MCF 10A (cell line): ENCODE data around the gene TLR3. TPM values are rescaled to one million over a fixed set of nuclear protein-coding genes. Genes with fewer than 3 reads are reported as not detected.

Experiments
- BruUV-seq: library from RNA; stranded (reverse); fragments of 400-500 nt; replicated peaks from 2 replicates; lab custom pipeline; 2021; lab: Mats Ljungman, UMichigan
- CTCF ChIA-PET: fragments of 300-600 bp; sonication (Branson Sonifier 250); formaldehyde crosslinking; extraction: SDS; loops from one replicate; lab custom pipeline; 2021; ENCODE audit warnings: antibody characterized with exemption, inconsistent platforms; lab: Yijun Ruan, JAX
- POLR2A ChIA-PET: fragments of 300-600, 350-650 bp; sonication (Branson Sonifier 250); formaldehyde crosslinking; extraction: SDS; loops from one replicate; lab custom pipeline; 2020; ENCODE audit warnings: antibody characterized with exemption, inconsistent platforms; lab: Yijun Ruan, JAX
- DNase-seq: peaks from one replicate; pipeline ENCODE4 v3.0.0-alpha.2; 2018; ENCODE audit not compliant: unreplicated experiment
- H3K27ac Mint-ChIP-seq: one replicate; pipeline ENCODE4 v1.8.0; 2022; ENCODE audit warnings: mild to moderate bottlenecking, low read depth, mixed read lengths; ENCODE audit not compliant: unreplicated experiment
- H3K27me3 Mint-ChIP-seq: one replicate; pipeline ENCODE4 v1.8.0; 2022; ENCODE audit warnings: mixed read lengths; ENCODE audit not compliant: insufficient read depth, unreplicated experiment
- H3K36me3 Mint-ChIP-seq: one replicate; pipeline ENCODE4 v1.8.0; 2022; ENCODE audit warnings: mild to moderate bottlenecking, moderate library complexity, mixed read lengths; ENCODE audit not compliant: insufficient read depth, unreplicated experiment
- H3K4me1 Mint-ChIP-seq: one replicate; pipeline ENCODE4 v1.8.0; 2022; ENCODE audit warnings: mixed read lengths; ENCODE audit not compliant: insufficient read depth, unreplicated experiment
- H3K4me3 Mint-ChIP-seq: one replicate; pipeline ENCODE4 v1.8.0; 2022; ENCODE audit warnings: mild to moderate bottlenecking, moderate library complexity, mixed read lengths; ENCODE audit not compliant: unreplicated experiment
- H3K9me3 Mint-ChIP-seq: one replicate; pipeline ENCODE4 v1.8.0; 2022; ENCODE audit warnings: mixed read lengths; ENCODE audit not compliant: unreplicated experiment
- CTCF ChIP-seq: fragments of 200-600 bp; IDR thresholded peaks from one replicate; pipeline ENCODE4 v1.8.0; 2022; ENCODE audit warnings: antibody characterized with exemption, mild to moderate bottlenecking; ENCODE audit not compliant: unreplicated experiment
- intact Hi-C: fragments of 100-400 bp; cut with micrococcal nuclease; formaldehyde crosslinking; loops from 2 replicates; pipeline ENCODE4 v1.14.1; 2022
- total RNA-seq: library from RNA; stranded (reverse); gene quantifications from 2 replicates; pipeline ENCODE4 v1.2.3, GENCODE V29; 2022

Gene TLR3
- total RNA-seq, 1 experiment from 2014 or later, result 6.5 TPM

DNA sequence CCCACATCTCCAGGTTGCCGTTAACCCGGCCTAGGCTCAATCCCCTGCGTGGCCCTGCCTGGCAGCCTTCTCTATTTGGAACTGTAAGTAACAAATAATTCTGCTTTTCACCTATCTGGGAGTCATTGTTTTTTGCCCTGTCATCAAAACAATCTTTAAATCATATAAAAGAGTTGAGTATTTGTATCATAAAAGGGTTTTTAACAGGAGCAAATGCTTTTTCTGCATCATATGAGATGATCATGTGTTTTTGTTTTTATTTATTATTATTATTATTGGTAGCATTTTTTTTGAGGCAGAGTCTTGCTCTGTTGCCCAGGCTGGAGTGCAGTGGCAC is 10.0 kb upstream of the TLR3 start:
- intact Hi-C loops, result no loop called here
- Mint-ChIP-seq H3K27ac (no peak overlapping the region), H3K9me3 (no peaks in the 10 kb centered on the region), H3K4me3 (no peak overlapping the region), H3K4me1 (no peaks in the 10 kb centered on the region), H3K36me3 (no peaks in the 10 kb centered on the region), H3K27me3 (no peaks in the 10 kb centered on the region)
- ChIA-PET POLR2A (interaction anchor here (0.7 kb wide), 1 partner anchor 13 kb away, joined by 3 read pairs; no protein-coding TSS in a partner anchor), CTCF (interaction anchor here (0.6 to 0.9 kb wide), 3 partner anchors 45 to 1109 kb away, joined by 3 read pairs; no protein-coding TSS in a partner anchor)
- no TSS peak for BruUV-seq
- TF ChIP-seq CTCF, result no peak
- DNase-seq, result no peak

- Mint-ChIP-seq H3K27ac (no peak overlapping the region), H3K27me3 (no peaks in the 10 kb centered on the region), H3K9me3 (no peaks in the 10 kb centered on the region), H3K4me3 (no peak overlapping the region), H3K36me3 (no peaks in the 10 kb centered on the region), H3K4me1 (no peaks in the 10 kb centered on the region)
- ChIA-PET POLR2A (interaction anchor here (0.7 kb wide), 1 partner anchor 8 kb away, joined by 4 read pairs; no protein-coding TSS in a partner anchor), CTCF (interaction anchor here (0.6 to 0.9 kb wide), 3 partner anchors 13 to 324 kb away, joined by 3 to 6 read pairs (median 3); no protein-coding TSS in a partner anchor)
- intact Hi-C loops, result no loop called here
- TF ChIP-seq CTCF, result no peak
- BruUV-seq, result no TSS peak
- no peak for DNase-seq
Measured at GRCh38 chr4:186061921-186062320, 7.0 kb upstream of the TLR3 start.

GRCh38 chr4:186067757-186068385 is 1.1 kb upstream of the TLR3 start:
- ChIA-PET POLR2A (interaction anchor here (0.9 to 2.1 kb wide), 5 partner anchors 11 to 643 kb away, joined by 4 to 13 read pairs (median 6); partner anchors contain the start of gene CYP4V2), CTCF (interaction anchor here (1.0 to 2.6 kb wide), 3 partner anchors 65 to 70 kb away, joined by 3 to 13 read pairs (median 6); no protein-coding TSS in a partner anchor)
- TF ChIP-seq CTCF, result no peak
- Mint-ChIP-seq H3K4me3 (peak overlapping the region; percentile 82), H3K36me3 (no peaks in the 10 kb centered on the region), H3K27ac (peak overlapping the region; percentile 77), H3K27me3 (no peaks in the 10 kb centered on the region), H3K4me1 (peaks cover 12% of the 10 kb centered on the region), H3K9me3 (no peaks in the 10 kb centered on the region)
- peak; percentile 72 for DNase-seq
- intact Hi-C loops, result loop anchor here (1.0 to 5.0 kb wide), 2 partner anchors 69 to 124 kb away; partner anchors contain the start of gene CYP4V2
- no TSS peak for BruUV-seq

DNA sequence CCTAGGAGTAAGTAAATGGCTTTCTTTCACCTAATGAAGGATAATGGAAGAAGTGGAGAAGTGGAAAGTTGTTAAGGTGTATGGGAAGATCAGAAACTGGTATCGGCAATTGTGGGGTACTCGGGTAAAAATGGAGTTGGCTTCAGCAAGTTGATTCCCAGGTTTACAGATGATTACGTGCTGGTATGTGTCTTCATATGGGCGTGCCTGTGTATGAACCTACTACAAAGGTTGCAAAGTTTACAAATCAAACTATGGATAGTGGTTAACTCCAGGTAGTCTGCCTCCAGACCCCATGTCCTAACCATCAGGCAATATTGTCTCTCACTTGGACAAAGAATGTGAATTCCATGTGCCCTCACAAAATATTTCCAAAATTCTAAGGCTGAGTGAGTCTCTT is 773 bp downstream of the TLR3 start:
- peaks cover 12% of the 10 kb centered on the region for H3K4me1 Mint-ChIP-seq
- peak; percentile 30 for DNase-seq
- intact Hi-C loops, result loop anchor here (5.0 kb wide), 1 partner anchor 123 kb away; the partner anchor contains the start of gene CYP4V2
- H3K27ac Mint-ChIP-seq, result peak overlapping the region; percentile 77
- ChIA-PET CTCF (interaction anchor here (1.4 kb wide), 1 partner anchor 68 kb away, joined by 3 read pairs; no protein-coding TSS in a partner anchor), POLR2A (interaction anchor here (0.5 to 2.1 kb wide), 6 partner anchors 8 to 357 kb away, joined by 3 to 13 read pairs (median 4); partner anchors contain the start of gene CYP4V2)
- H3K27me3 Mint-ChIP-seq, result no peaks in the 10 kb centered on the region
- H3K36me3 Mint-ChIP-seq, result peaks cover 6% of the 10 kb centered on the region
- no peak for TF ChIP-seq CTCF
- no peaks in the 10 kb centered on the region for H3K9me3 Mint-ChIP-seq
- H3K4me3 Mint-ChIP-seq, result peak overlapping the region; percentile 82
- no TSS peak for BruUV-seq
